ENCODE measurements around the gene ZDHHC1. TPM values are rescaled to one million over a fixed set of nuclear protein-coding genes. Genes with fewer than 3 reads are reported as not detected.
A peak's percentile ranks its signal among the peaks of the same experiment; 100 is the strongest.

Gene ZDHHC1
- total and polyA plus RNA-seq, 4 donors = 0.33 to 1.6 (median 1.1) TPM

- no peaks in the 10 kb centered on the region for H3K36me3 ChIP-seq (ENCODE audit: control insufficient read depth in 4 of 4, insufficient read depth in 3 of 4, low read depth in 1 of 4, low read length in 3 of 4)
- H3K4me1 ChIP-seq (ENCODE audit: control insufficient read depth in 4 of 4, insufficient read depth in 4 of 4, low read length in 3 of 4) = peaks cover 13 to 42% (median 38%) of the 10 kb centered on the region in 4 donors
- DNase-seq (ENCODE audit: low spot score) = no peak
- no peaks in the 10 kb centered on the region for H3K9me3 ChIP-seq (ENCODE audit: control insufficient read depth in 4 of 4, low read length in 3 of 4)
- H3K9ac ChIP-seq (ENCODE audit: low read depth in 1 of 2, low read length in 2 of 2) = no peak overlapping the region
- H3K27me3 ChIP-seq (ENCODE audit: control insufficient read depth in 4 of 4, insufficient read depth in 4 of 4, low read length in 3 of 4) = peaks cover 0 to 4% (median 0%) of the 10 kb centered on the region in 4 donors
- WGBS = 88% methylated on average over 3 of the region's 3 CpGs
- peak in 1 of 2 donors; percentile 7 for TF ChIP-seq HNF4A (conservative IDR thresholded peaks at IDR 0.05)
- TF ChIP-seq SP1 (IDR thresholded peaks at IDR 0.05) = no peak
- no peak for TF ChIP-seq JUND (IDR thresholded peaks at IDR 0.05)
- no peak for TF ChIP-seq RAD21 (IDR thresholded peaks at IDR 0.05)
- peak; percentile 34 to 44 for TF ChIP-seq RXRA (IDR thresholded peaks at IDR 0.05)
- H3K4me3 ChIP-seq (ENCODE audit: low read depth in 1 of 3, low read length in 3 of 3) = no peak overlapping the region
- H3K27ac ChIP-seq (ENCODE audit: low read depth in 1 of 2, low read length in 2 of 2) = no peak overlapping the region
Observed at GRCh38 chr16:67429053-67429798, 12.9 kb upstream of the ZDHHC1 start.

- H3K9ac ChIP-seq (ENCODE audit: low read depth in 1 of 2, low read length in 2 of 2) = no peak overlapping the region
- 15% methylated on average over 11 of the region's 11 CpGs for WGBS
- H3K27me3 ChIP-seq (ENCODE audit: control insufficient read depth in 4 of 4, insufficient read depth in 4 of 4, low read length in 3 of 4) = peaks cover 0 to 4% (median 0%) of the 10 kb centered on the region in 4 donors
- TF ChIP-seq YY1 (IDR thresholded peaks at IDR 0.05) (no peak), HNF4G (IDR thresholded peaks at IDR 0.05) (no peak), RAD21 (IDR thresholded peaks at IDR 0.05) (peak; percentile 91 to 93), FOXA2 (IDR thresholded peaks at IDR 0.05) (no peak), TAF1 (conservative IDR thresholded peaks at IDR 0.05) (no peak)
- TF ChIP-seq, protein P1, sequence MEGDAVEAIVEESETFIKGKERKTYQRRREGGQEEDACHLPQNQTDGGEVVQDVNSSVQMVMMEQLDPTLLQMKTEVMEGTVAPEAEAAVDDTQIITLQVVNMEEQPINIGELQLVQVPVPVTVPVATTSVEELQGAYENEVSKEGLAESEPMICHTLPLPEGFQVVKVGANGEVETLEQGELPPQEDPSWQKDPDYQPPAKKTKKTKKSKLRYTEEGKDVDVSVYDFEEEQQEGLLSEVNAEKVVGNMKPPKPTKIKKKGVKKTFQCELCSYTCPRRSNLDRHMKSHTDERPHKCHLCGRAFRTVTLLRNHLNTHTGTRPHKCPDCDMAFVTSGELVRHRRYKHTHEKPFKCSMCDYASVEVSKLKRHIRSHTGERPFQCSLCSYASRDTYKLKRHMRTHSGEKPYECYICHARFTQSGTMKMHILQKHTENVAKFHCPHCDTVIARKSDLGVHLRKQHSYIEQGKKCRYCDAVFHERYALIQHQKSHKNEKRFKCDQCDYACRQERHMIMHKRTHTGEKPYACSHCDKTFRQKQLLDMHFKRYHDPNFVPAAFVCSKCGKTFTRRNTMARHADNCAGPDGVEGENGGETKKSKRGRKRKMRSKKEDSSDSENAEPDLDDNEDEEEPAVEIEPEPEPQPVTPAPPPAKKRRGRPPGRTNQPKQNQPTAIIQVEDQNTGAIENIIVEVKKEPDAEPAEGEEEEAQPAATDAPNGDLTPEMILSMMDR (IDR thresholded peaks at IDR 0.05; ENCODE audit: low read depth, low read length, missing input control) = peak; percentile 76
- no peaks in the 10 kb centered on the region for H3K9me3 ChIP-seq (ENCODE audit: control insufficient read depth in 4 of 4, low read length in 3 of 4)
- H3K4me3 ChIP-seq (ENCODE audit: low read depth in 1 of 3, low read length in 3 of 3) = no peak overlapping the region
- DNase-seq (ENCODE audit: low spot score) = peak; percentile 73
- H3K27ac ChIP-seq (ENCODE audit: low read depth in 1 of 2, low read length in 2 of 2) = no peak overlapping the region
- peaks cover 13 to 42% (median 38%) of the 10 kb centered on the region in 4 donors for H3K4me1 ChIP-seq (ENCODE audit: control insufficient read depth in 4 of 4, insufficient read depth in 4 of 4, low read length in 3 of 4)
- H3K36me3 ChIP-seq (ENCODE audit: control insufficient read depth in 4 of 4, insufficient read depth in 3 of 4, low read depth in 1 of 4, low read length in 3 of 4) = no peaks in the 10 kb centered on the region
Observed at GRCh38 chr16:67428146-67428731, 12.0 kb upstream of the ZDHHC1 start.

DNA sequence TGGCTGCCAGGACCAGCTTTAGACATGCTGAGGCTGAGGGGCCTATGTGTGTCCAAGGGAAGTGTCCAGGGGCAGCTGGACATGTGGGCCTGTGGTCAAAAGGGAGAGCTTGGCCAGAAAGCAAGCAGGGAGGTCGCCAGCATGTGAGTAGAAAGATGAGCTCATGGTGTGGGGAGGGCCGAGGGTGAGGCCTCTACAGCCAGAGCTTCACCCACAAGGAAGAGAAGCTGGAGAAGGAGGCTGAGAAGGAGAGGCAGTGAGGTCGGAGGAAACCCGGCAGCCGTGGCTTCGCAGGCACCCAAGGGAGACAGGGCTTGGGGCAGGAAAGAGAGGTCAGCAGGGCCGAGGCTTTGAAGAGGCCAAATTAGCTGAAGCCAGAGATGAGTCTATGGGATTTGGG lies 10.7 kb upstream of the ZDHHC1 start:
- no peaks in the 10 kb centered on the region for H3K36me3 ChIP-seq (ENCODE audit: control insufficient read depth in 4 of 4, insufficient read depth in 3 of 4, low read depth in 1 of 4, low read length in 3 of 4)
- TF ChIP-seq JUND (IDR thresholded peaks at IDR 0.05) = no peak
- TF ChIP-seq ZBTB33 (IDR thresholded peaks at IDR 0.05) = no peak
- TF ChIP-seq GABPA (IDR thresholded peaks at IDR 0.05 in 1 of 2, conservative IDR thresholded peaks at IDR 0.05 in 1 of 2) = no peak
- no peak for TF ChIP-seq HNF4A (conservative IDR thresholded peaks at IDR 0.05)
- TF ChIP-seq EGR1 (IDR thresholded peaks at IDR 0.05; ENCODE audit: low read depth in 2 of 2) = no peak
- TF ChIP-seq, protein P1 (IDR thresholded peaks at IDR 0.05; ENCODE audit: low read depth, low read length, missing input control) = no peak
- TF ChIP-seq YY1 (IDR thresholded peaks at IDR 0.05) = no peak
- no peak for TF ChIP-seq MAX (IDR thresholded peaks at IDR 0.05)
- no peak for TF ChIP-seq FOXA2 (IDR thresholded peaks at IDR 0.05)
- no peak for TF ChIP-seq ATF3 (IDR thresholded peaks at IDR 0.05)
- no peak for TF ChIP-seq RAD21 (IDR thresholded peaks at IDR 0.05)
- no peak for TF ChIP-seq NR2F2 (IDR thresholded peaks at IDR 0.05)
- no peak for DNase-seq (ENCODE audit: low spot score)
- no peaks in the 10 kb centered on the region for H3K9me3 ChIP-seq (ENCODE audit: control insufficient read depth in 4 of 4, low read length in 3 of 4)
- H3K4me1 ChIP-seq (ENCODE audit: control insufficient read depth in 4 of 4, insufficient read depth in 4 of 4, low read length in 3 of 4) = peaks cover 10 to 34% (median 30%) of the 10 kb centered on the region in 4 donors
- no peak overlapping the region for H3K4me3 ChIP-seq (ENCODE audit: low read depth in 1 of 3, low read length in 3 of 3)
- no peak overlapping the region for H3K9ac ChIP-seq (ENCODE audit: low read depth in 1 of 2, low read length in 2 of 2)
- H3K27ac ChIP-seq (ENCODE audit: low read depth in 1 of 2, low read length in 2 of 2) = no peak overlapping the region
- H3K27me3 ChIP-seq (ENCODE audit: control insufficient read depth in 4 of 4, insufficient read depth in 4 of 4, low read length in 3 of 4) = peaks cover 0 to 4% (median 0%) of the 10 kb centered on the region in 4 donors
- WGBS = 84% methylated on average over 7 of the region's 7 CpGs
